Ovary (tissue), 3 donors: Measurements from ENCODE around the gene COMTD1.

Source experiments
- CTCF ChIP-seq, 3 donors: fragments of 450-650 bp in 2 of 3; fragments of 200-600 bp in 1 of 3; IDR thresholded peaks; one replicate each; pipeline versions ENCODE4 v1.5.1 to v1.8.0; 2016 to 2022; ENCODE audit warnings: antibody characterized with exemption in 3 of 3, mild to moderate bottlenecking in 1 of 3
- POLR2A ChIP-seq: fragments of 450-650 bp; IDR thresholded peaks from one replicate; pipeline ENCODE4 v1.6.1; 2017; ENCODE audit warnings: antibody characterized with exemption, mild to moderate bottlenecking, moderate library complexity
- donor health status: DM: no; HTN: no; CAD: no.

GRCh38 chr10:75210282-75211006, 25.3 kb downstream of the COMTD1 start, which contains the start of gene VDAC2:
- TF ChIP-seq POLR2A (peak; percentile 74), CTCF (IDR thresholded peaks at IDR 0.05) (peak in 2 of 3 donors; percentile 43 to 49)
